ENCODE results near the gene PUM1.

Gene PUM1

DNA sequence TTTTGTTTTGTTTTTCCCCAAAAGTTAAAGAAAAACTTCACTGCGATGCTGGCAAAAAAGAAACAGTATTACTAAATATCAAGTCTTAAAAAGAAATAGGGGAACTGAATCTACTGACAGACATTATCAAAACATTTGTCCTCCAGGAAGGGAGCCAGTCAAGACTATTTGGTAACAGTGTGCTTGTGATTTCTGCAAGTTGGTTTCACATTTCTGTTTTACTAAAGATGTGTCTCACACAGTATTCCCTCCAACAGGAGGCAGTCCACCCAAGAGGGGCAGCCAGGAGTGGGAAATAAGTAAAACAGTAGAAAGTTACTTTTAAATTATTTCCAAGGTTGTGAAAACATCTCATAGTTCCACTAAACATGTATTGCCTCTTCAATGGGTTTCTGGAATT is 82.6 kb downstream of the PUM1 start:
- TF ChIP-seq, protein P1, sequence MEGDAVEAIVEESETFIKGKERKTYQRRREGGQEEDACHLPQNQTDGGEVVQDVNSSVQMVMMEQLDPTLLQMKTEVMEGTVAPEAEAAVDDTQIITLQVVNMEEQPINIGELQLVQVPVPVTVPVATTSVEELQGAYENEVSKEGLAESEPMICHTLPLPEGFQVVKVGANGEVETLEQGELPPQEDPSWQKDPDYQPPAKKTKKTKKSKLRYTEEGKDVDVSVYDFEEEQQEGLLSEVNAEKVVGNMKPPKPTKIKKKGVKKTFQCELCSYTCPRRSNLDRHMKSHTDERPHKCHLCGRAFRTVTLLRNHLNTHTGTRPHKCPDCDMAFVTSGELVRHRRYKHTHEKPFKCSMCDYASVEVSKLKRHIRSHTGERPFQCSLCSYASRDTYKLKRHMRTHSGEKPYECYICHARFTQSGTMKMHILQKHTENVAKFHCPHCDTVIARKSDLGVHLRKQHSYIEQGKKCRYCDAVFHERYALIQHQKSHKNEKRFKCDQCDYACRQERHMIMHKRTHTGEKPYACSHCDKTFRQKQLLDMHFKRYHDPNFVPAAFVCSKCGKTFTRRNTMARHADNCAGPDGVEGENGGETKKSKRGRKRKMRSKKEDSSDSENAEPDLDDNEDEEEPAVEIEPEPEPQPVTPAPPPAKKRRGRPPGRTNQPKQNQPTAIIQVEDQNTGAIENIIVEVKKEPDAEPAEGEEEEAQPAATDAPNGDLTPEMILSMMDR (conservative IDR thresholded peaks at IDR 0.05; ENCODE audit: low read depth, low read length), result peak; percentile 60
- no peak overlapping the region for H3K4me3 ChIP-seq (ENCODE audit: low read depth, low read length)

DNA sequence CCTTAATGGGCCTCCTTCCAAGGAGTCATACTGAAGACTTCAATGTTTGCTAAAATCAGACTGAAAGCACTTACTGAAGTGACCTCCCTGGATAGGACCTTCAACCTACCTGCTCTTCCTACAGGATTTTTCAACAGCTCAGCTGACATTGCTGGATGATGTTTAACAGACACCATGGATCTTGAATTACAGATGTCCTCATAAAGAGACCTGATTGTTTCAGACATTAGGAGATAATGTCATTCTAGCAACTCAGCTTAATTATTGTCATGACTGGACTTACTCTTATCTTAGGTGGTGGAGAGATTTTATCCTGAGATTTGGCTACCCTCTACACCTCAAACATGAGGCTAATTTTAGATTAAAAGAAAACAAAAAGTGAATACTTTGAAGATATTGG is 83.1 kb downstream of the PUM1 start:
- DNase-seq (ENCODE audit: low read depth), result no peak
- no peak overlapping the region for H3K4me3 ChIP-seq (ENCODE audit: low read depth, low read length)
- TF ChIP-seq, protein P1 (conservative IDR thresholded peaks at IDR 0.05; ENCODE audit: low read depth, low read length), result no peak

More for the DNA sequence above, 82.6 kb downstream of the PUM1 start:
- peak; percentile 74 for DNase-seq (ENCODE audit: low read depth)

DNA sequence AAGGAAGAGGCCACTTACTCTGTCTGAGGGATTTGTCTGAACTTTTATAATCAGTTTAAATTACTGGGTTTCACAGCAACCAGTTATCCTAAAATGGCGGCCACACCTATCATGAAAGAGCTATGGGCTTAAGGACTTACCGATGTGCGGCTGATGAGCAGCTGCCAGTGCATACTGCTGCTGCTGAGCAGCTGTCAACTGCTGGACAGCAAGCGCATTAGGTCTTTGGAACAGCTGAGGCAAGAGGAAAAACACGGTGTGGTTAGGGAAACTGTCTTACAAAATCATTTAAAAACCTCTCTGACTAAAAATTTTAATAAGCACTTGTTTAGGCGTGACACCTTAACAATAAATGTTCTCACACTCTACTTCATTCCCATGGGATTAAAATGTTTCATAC is 84.3 kb downstream of the PUM1 start:
- no peak overlapping the region for H3K4me3 ChIP-seq (ENCODE audit: low read depth, low read length)
- no peak for DNase-seq (ENCODE audit: low read depth)
- TF ChIP-seq, protein P1 (conservative IDR thresholded peaks at IDR 0.05; ENCODE audit: low read depth, low read length), result no peak

DNA sequence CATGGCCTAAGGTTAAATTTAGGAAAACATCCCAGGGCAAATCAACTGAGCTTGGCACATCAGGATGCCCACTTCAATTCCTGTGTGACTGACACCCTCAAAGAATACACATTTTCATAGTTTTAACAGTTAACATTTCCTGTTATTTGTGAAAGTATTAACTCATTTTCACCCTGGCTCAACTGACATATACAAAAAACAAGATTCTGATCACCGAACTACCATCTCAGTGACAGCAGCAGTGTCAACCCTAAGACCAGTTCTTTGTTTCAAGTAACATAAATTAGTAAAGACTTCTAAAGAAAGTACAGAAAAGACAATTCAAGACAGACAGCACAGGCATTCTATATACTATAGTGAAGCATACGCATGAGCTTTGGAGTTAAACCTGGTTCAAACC is 88.0 kb downstream of the PUM1 start:
- DNase-seq (ENCODE audit: low read depth), result no peak
- H3K4me3 ChIP-seq (ENCODE audit: low read depth, low read length), result no peak overlapping the region
- TF ChIP-seq, protein P1 (conservative IDR thresholded peaks at IDR 0.05; ENCODE audit: low read depth, low read length), result no peak

DNA sequence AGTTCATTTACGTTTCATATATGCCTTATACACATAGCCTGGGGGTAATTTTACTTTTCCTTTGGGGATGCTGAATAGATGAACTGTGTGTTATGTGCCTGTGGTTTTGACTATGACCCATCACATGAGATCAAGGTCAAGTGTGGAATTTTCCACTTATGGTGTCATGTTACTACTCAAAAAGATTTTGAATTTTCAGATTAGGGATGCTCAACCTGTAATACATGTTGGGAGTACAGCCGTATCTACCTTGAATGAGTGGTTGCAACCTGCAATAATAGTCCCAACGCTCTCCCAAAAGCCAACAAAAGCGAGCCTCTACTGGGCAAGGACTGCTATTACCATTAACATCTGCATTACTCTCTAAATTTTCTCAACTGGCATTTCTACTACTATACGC is 88.4 kb downstream of the PUM1 start:
- TF ChIP-seq, protein P1 (conservative IDR thresholded peaks at IDR 0.05; ENCODE audit: low read depth, low read length), result peak; percentile 50
- DNase-seq (ENCODE audit: low read depth), result peak; percentile 79
- no peak overlapping the region for H3K4me3 ChIP-seq (ENCODE audit: low read depth, low read length)

- no peak overlapping the region for H3K4me3 ChIP-seq (ENCODE audit: low read depth, low read length)
- peak; percentile 69 for DNase-seq (ENCODE audit: low read depth)
- TF ChIP-seq, protein P1 (conservative IDR thresholded peaks at IDR 0.05; ENCODE audit: low read depth, low read length), result no peak
Measured at GRCh38 chr1:30976143-30976542, 89.4 kb downstream of the PUM1 start.

GRCh38 chr1:30975217-30975616 is 90.3 kb downstream of the PUM1 start:
- TF ChIP-seq, protein P1 (conservative IDR thresholded peaks at IDR 0.05; ENCODE audit: low read depth, low read length), result no peak
- no peak overlapping the region for H3K4me3 ChIP-seq (ENCODE audit: low read depth, low read length)
- DNase-seq (ENCODE audit: low read depth), result no peak
